Stimulated activated CD8-positive, alpha-beta memory T cell treated with anti-CD3 and anti-CD28 coated beads, Interleukin-4, amount 100 ng/mL, for 1 hour (primary cell): ENCODE data around the gene PAFAH1B2.
"Not testable (repeated sequence)": the region's sequence is repeated elsewhere in the genome, so short reads cannot be mapped to it uniquely, and the experiment has no call there.

Source experiments
- DNase-seq, 2 donors: peaks; one replicate each; pipeline ENCODE4 v3.0.0-alpha.2; 2020; ENCODE audit warnings: low read depth in 2 of 2, low spot score in 1 of 2

Gene PAFAH1B2

GRCh38 chr11:117201658-117202305 is 57.7 kb downstream of the PAFAH1B2 start:
- no peak for DNase-seq

- DNase-seq, result no peak
Observed at GRCh38 chr11:117202386-117203068, 58.4 kb downstream of the PAFAH1B2 start.

GRCh38 chr11:117203069-117203407 is 59.0 kb downstream of the PAFAH1B2 start:
- no peak for DNase-seq

- DNase-seq, result no peak
Observed at GRCh38 chr11:117204283-117205080, 60.4 kb downstream of the PAFAH1B2 start.

- DNase-seq, result no peak
Observed at GRCh38 chr11:117205211-117205818, 61.2 kb downstream of the PAFAH1B2 start.

- not testable (repeated sequence) for DNase-seq
Observed at GRCh38 chr11:117206111-117206510, 62.0 kb downstream of the PAFAH1B2 start.

GRCh38 chr11:117206859-117207258 is 62.8 kb downstream of the PAFAH1B2 start:
- not testable (repeated sequence) for DNase-seq

GRCh38 chr11:117207481-117207880 is 63.4 kb downstream of the PAFAH1B2 start:
- not testable (repeated sequence) for DNase-seq

- not testable (repeated sequence) for DNase-seq
Observed at GRCh38 chr11:117208710-117209109, 64.6 kb downstream of the PAFAH1B2 start.

GRCh38 chr11:117209351-117210125 is 65.5 kb downstream of the PAFAH1B2 start:
- DNase-seq, result not testable (repeated sequence)

GRCh38 chr11:117210620-117211019 is 66.5 kb downstream of the PAFAH1B2 start:
- DNase-seq, result no peak

GRCh38 chr11:117212697-117213355 is 68.7 kb downstream of the PAFAH1B2 start:
- DNase-seq, result no peak

GRCh38 chr11:117214404-117215110 is 70.5 kb downstream of the PAFAH1B2 start:
- DNase-seq, result no peak

GRCh38 chr11:117217141-117218084 is 73.3 kb downstream of the PAFAH1B2 start:
- no peak for DNase-seq

- DNase-seq, result no peak
Observed at GRCh38 chr11:117218133-117218915, 74.2 kb downstream of the PAFAH1B2 start.

- no peak for DNase-seq
Observed at GRCh38 chr11:117219001-117219400, 74.9 kb downstream of the PAFAH1B2 start.

GRCh38 chr11:117219455-117219854 is 75.4 kb downstream of the PAFAH1B2 start:
- no peak for DNase-seq

- DNase-seq, result no peak
Observed at GRCh38 chr11:117219995-117220394, 75.9 kb downstream of the PAFAH1B2 start.
